A673 (cell line): ENCODE results near the gene RSRC1. TPM values are rescaled to one million over a fixed set of nuclear protein-coding genes. Genes with fewer than 3 reads are reported as not detected.

Experiments used
- BruUV-seq: library from RNA; stranded (reverse); fragments of 400-500 nt; replicated peaks from 2 replicates; lab custom pipeline; 2021; lab: Mats Ljungman, UMichigan
- CTCF ChIA-PET: fragments of 300-600 bp; sonication (Branson Sonifier 250); formaldehyde crosslinking; loops from one replicate; lab custom pipeline; 2022; ENCODE audit warnings: antibody characterized with exemption; lab: Charles Lee
- POLR2A ChIA-PET: fragments of 300-600 bp; sonication (Branson Sonifier 250); formaldehyde crosslinking; loops from one replicate; lab custom pipeline; 2022; ENCODE audit warnings: antibody characterized with exemption; ENCODE audit not compliant: low non-redundant PET; lab: Charles Lee
- DNase-seq: peaks from one replicate; pipeline ENCODE4 v3.0.0-alpha.2; 2015; ENCODE audit warnings: low spot score
- H3K27ac ChIP-seq: fragments of 200-600 bp; sonication (generic); 2 replicates; pipeline ENCODE4 v1.5.1; 2016; ENCODE audit warnings: mixed run types, low read depth, mild to moderate bottlenecking, mixed read lengths, antibody characterized with exemption, low read length; ENCODE audit not compliant: poor library complexity, severe bottlenecking
- H3K27me3 ChIP-seq: fragments of 200-600 bp; sonication (generic); replicated peaks from 2 replicates; pipeline ENCODE4 v1.6.1; 2017; ENCODE audit warnings: mixed run types, low read depth, mild to moderate bottlenecking, mixed read lengths, antibody characterized with exemption, low read length; ENCODE audit not compliant: insufficient read depth, poor library complexity
- H3K36me3 ChIP-seq: fragments of 200-600 bp; sonication (generic); 2 replicates; pipeline ENCODE4 v1.6.1; 2016; ENCODE audit warnings: mixed run types, mild to moderate bottlenecking, mixed read lengths, antibody characterized with exemption, low read length; ENCODE audit not compliant: insufficient read depth, poor library complexity, severe bottlenecking
- H3K4me1 ChIP-seq: fragments of 200-600 bp; sonication (generic); 2 replicates; pipeline ENCODE4 v1.6.1; 2017; ENCODE audit warnings: mixed run types, mild to moderate bottlenecking, mixed read lengths, antibody characterized with exemption, low read length; ENCODE audit not compliant: insufficient read depth, poor library complexity, severe bottlenecking
- H3K4me3 ChIP-seq: fragments of 200-600 bp; sonication (generic); 2 replicates; pipeline ENCODE4 v1.5.1; 2016; ENCODE audit warnings: low read depth, mixed run types, mild to moderate bottlenecking, mixed read lengths, low read length; ENCODE audit not compliant: poor library complexity, severe bottlenecking
- H3K9me3 ChIP-seq: fragments of 200-600 bp; sonication (generic); 2 replicates; pipeline ENCODE4 v1.6.1; 2016; ENCODE audit warnings: mixed run types, low read depth, mild to moderate bottlenecking, mixed read lengths, antibody characterized with exemption, low read length; ENCODE audit not compliant: poor library complexity, severe bottlenecking
- EZH2 ChIP-seq: fragments of 200-600 bp; sonication (generic); IDR thresholded peaks from 2 replicates; pipeline ENCODE4 v1.6.1; 2017; ENCODE audit warnings: borderline replicate concordance, low read depth, mild to moderate bottlenecking, mixed read lengths, antibody characterized with exemption, low read length; ENCODE audit not compliant: poor library complexity, severe bottlenecking
- intact Hi-C: fragments of 100-400 bp; cut with micrococcal nuclease; formaldehyde crosslinking; loops from one replicate; pipeline ENCODE4 v1.10.0; 2022; ENCODE audit not compliant: unreplicated experiment
- total RNA-seq: library from RNA; stranded (reverse); gene quantifications from 2 replicates; pipeline ENCODE4 v1.2.3, GENCODE V29; 2021
- TF ChIP-seq, protein P1 (sequence below): fragments of 300-800, 200-600 bp; sonication (generic); conservative IDR thresholded peaks from 2 replicates; pipeline ENCODE4 v1.5.1; 2017; ENCODE audit warnings: low read depth, mild to moderate bottlenecking, antibody characterized with exemption, low read length, moderate library complexity, mixed read lengths

Gene RSRC1
- total RNA-seq, 1 experiment from 2014 or later, result 59.4 TPM

- DNase-seq, result no peak
- H3K27me3 ChIP-seq, result no peaks in the 10 kb centered on the region
- H3K36me3 ChIP-seq, result no peaks in the 10 kb centered on the region
- POLR2A ChIA-PET, result no interaction called here
- CTCF ChIA-PET, result interaction anchor here (0.5 kb wide), 1 partner anchor 70 kb away, joined by 3 read pairs; no protein-coding TSS in a partner anchor
- H3K27ac ChIP-seq, result no peak overlapping the region
- no TSS peak for BruUV-seq
- no peak overlapping the region for H3K4me3 ChIP-seq
- TF ChIP-seq, protein P1, sequence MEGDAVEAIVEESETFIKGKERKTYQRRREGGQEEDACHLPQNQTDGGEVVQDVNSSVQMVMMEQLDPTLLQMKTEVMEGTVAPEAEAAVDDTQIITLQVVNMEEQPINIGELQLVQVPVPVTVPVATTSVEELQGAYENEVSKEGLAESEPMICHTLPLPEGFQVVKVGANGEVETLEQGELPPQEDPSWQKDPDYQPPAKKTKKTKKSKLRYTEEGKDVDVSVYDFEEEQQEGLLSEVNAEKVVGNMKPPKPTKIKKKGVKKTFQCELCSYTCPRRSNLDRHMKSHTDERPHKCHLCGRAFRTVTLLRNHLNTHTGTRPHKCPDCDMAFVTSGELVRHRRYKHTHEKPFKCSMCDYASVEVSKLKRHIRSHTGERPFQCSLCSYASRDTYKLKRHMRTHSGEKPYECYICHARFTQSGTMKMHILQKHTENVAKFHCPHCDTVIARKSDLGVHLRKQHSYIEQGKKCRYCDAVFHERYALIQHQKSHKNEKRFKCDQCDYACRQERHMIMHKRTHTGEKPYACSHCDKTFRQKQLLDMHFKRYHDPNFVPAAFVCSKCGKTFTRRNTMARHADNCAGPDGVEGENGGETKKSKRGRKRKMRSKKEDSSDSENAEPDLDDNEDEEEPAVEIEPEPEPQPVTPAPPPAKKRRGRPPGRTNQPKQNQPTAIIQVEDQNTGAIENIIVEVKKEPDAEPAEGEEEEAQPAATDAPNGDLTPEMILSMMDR, result no peak
- TF ChIP-seq EZH2, result no peak
- intact Hi-C loops, result no loop called here
- H3K9me3 ChIP-seq, result no peaks in the 10 kb centered on the region
- H3K4me1 ChIP-seq, result no peaks in the 10 kb centered on the region
These were observed 100.2 kb downstream of the RSRC1 start for GRCh38 chr3:158210067-158210466.

GRCh38 chr3:158213461-158213860 is 103.6 kb downstream of the RSRC1 start:
- Histone ChIP-seq H3K4me3 (no peak overlapping the region), H3K27ac (no peak overlapping the region), H3K27me3 (no peaks in the 10 kb centered on the region), H3K4me1 (peaks cover 6% of the 10 kb centered on the region), H3K36me3 (no peaks in the 10 kb centered on the region), H3K9me3 (no peaks in the 10 kb centered on the region)
- no peak for DNase-seq
- CTCF ChIA-PET, result no interaction called here
- no TSS peak for BruUV-seq
- intact Hi-C loops, result no loop called here
- POLR2A ChIA-PET, result no interaction called here
- no peak for TF ChIP-seq EZH2
- TF ChIP-seq, protein P1, result no peak

DNA sequence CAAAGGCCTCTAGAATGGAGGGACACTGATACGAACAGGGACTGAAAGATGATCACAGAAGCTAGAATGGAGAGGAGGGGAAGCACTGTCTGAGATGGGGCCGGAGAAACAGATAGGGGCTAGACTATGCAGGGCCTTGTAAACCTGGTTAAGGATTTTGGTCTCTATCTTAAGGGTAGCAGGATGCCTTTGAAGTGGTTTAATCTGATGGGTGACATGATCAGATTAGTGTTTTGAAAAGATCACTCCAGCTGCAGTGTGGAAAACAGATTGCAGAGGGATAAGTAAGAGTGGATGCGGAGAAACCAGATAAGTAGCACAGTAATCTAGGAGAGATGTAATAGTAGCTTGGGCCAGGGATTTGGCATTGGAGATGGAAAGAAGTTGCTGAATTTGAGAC is 108.1 kb downstream of the RSRC1 start:
- Histone ChIP-seq H3K27ac (no peak overlapping the region), H3K9me3 (no peaks in the 10 kb centered on the region), H3K36me3 (no peaks in the 10 kb centered on the region), H3K27me3 (no peaks in the 10 kb centered on the region), H3K4me3 (no peak overlapping the region), H3K4me1 (peaks cover 16% of the 10 kb centered on the region)
- DNase-seq, result no peak
- ChIA-PET POLR2A (no interaction called here), CTCF (no interaction called here)
- intact Hi-C loops, result no loop called here
- TF ChIP-seq EZH2, result no peak
- TF ChIP-seq, protein P1, result no peak
- BruUV-seq, result no TSS peak
